Measurements from ENCODE around the gene NUP133. TPM values are rescaled to one million over a fixed set of nuclear protein-coding genes. Genes with fewer than 3 reads are reported as not detected.

Gene NUP133
- total RNA-seq: 58.4 TPM

DNA sequence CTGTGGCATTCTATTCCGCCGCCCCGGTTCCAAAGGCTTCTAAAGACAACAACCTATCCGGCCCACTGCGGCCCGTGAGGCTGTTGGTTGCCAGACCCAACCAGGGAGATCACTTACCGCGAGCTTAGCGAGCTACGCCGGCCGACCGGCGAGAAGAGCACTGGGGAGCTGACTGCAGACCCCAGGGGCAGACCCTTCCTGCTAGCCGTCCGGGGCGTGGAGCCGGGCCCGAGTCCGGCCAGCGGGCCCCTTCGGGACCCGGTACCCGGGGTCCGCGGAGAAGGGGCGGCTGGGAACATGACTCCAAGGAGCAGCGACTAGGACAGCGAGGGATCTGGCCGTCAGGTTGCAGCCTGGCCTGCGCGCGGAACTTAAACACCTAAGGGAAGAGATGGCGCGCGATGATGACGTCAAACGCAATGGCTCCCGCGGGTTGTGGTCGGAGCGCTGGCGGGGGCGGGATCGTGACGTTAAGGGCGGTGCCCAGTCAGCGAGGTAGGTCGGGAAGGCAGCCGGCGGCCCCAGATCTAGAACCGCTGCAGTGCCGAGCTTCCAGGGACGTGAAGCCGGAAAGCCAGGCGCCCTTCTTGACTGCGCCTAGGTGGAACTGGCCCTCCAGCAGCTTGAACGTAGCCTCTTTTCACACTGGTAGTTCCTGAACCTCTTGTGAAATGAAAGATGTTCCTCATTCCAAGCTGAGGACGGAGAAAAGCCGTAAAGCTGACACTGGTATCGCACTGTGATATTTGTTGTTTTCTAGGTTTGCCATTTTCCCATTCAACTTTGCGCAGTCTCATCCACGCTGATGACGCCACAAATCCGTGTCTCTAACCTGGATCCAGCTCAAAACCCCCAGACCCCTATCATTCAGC, at the start of gene NUP133:
TSS of gene NUP133 (minus strand) at position 391 of the 872 bp plus-strand sequence. CDS start at position 299, 92 bp downstream.

DNA sequence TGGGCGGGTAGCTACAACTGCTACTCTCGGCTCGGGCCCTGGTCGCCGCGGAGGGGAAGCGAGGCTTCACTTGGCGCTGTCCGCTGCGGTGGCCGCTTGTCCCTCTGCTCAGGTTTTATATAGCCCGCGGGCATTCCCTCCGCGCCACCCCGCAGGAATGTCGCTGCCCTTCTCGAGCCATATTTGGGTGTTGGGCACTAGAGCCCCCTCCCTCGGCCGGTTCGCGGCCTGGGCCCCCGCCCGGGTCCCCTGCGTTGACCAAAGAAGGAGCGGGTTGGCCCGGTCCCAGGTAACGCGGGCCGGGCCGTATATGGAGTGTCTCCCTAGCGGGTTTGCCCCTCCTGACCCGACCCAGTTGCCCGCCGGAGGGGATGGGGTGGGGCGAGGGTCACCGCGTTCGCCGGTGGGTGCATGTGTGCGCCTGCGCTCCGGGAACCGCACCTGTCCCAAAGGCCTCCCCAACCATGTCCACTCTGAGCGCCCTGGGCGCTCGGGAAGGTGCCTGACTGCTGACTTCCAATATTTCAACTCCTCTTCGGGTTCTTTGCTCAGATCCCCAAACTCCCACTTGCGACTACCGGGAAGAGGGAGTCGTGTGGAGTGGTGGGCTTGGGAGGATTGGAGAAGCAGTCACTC, 74.0 kb downstream of the NUP133 start, which contains the start of gene ACTA1:
TSS of gene ACTA1 (minus strand) at position 90 of the 636 bp plus-strand sequence. CDS start 979 bp downstream, outside the sequence.

Small RNA genes within 50 kb of the gene (small RNA-seq; reads per million reads assigned to genes)
- gene RN7SKP276: not detected
- not detected for gene RNA5SP78
- not detected for gene RNU4-21P

Other genes starting within 250 kb of the NUP133 start
- gene RAB4A, start 237.2 kb downstream of the NUP133 start, total RNA-seq: 56.5 TPM
- gene CCSAP, start 165.3 kb downstream of the NUP133 start, total RNA-seq: 73.1 TPM
- 0.23 TPM for gene ACTA1, start 74.2 kb downstream of the NUP133 start, total RNA-seq
- 16.8 TPM for gene ABCB10, start 50.4 kb upstream of the NUP133 start, total RNA-seq
- gene TAF5L, start 117.8 kb upstream of the NUP133 start, total RNA-seq: 23.8 TPM
- gene URB2, start 117.9 kb upstream of the NUP133 start, total RNA-seq: 14.1 TPM